OCI-LY1 (cell line): ENCODE data around the gene PTPRE.

Source experiments
- H2AFZ ChIP-seq: fragments of 200-600 bp; sonication (generic), shearing (Covaris generic); 2 replicates; pipeline ENCODE4 v1.6.0; 2014; ENCODE audit warnings: antibody characterized with exemption, mild to moderate bottlenecking, low read length
- H3F3A ChIP-seq: fragments of 200-600 bp; sonication (generic), shearing (Covaris generic); 2 replicates; pipeline ENCODE4 v1.6.0; 2014; ENCODE audit warnings: mild to moderate bottlenecking, antibody characterized with exemption, low read length, moderate library complexity; ENCODE audit not compliant: insufficient read depth
- H3K27ac ChIP-seq: fragments of 200-600 bp; sonication (generic); 2 replicates; pipeline ENCODE4 v1.5.1; 2014; ENCODE audit warnings: low read length, mixed run types, mild to moderate bottlenecking, low read depth; ENCODE audit not compliant: poor library complexity, severe bottlenecking
- H3K27me3 ChIP-seq: fragments of 200-600 bp; sonication (generic); 2 replicates; pipeline ENCODE4 v1.6.0; 2014; ENCODE audit warnings: antibody characterized with exemption, mild to moderate bottlenecking, low read length, moderate library complexity; ENCODE audit not compliant: insufficient read depth
- H3K36me3 ChIP-seq: fragments of 200-600 bp; sonication (generic); 2 replicates; pipeline ENCODE4 v1.6.1; 2014; ENCODE audit warnings: mild to moderate bottlenecking, antibody characterized with exemption, low read length, moderate library complexity, mixed read lengths; ENCODE audit not compliant: insufficient read depth
- H3K4me1 ChIP-seq: fragments of 200-600 bp; sonication (generic); 2 replicates; pipeline ENCODE4 v1.5.1; 2014; ENCODE audit warnings: mild to moderate bottlenecking, low read length, moderate library complexity; ENCODE audit not compliant: insufficient read depth, severe bottlenecking
- H3K4me2 ChIP-seq: fragments of 200-600 bp; sonication (generic), shearing (Covaris generic); 2 replicates; pipeline ENCODE4 v1.6.1; 2014; ENCODE audit warnings: low read length
- H3K4me3 ChIP-seq: fragments of 200-600 bp; sonication (generic); 2 replicates; pipeline ENCODE4 v1.5.1; 2014; ENCODE audit warnings: low read length, low read depth, mild to moderate bottlenecking, mixed read lengths; ENCODE audit not compliant: poor library complexity, severe bottlenecking
- H3K79me2 ChIP-seq: fragments of 200-600 bp; shearing (Covaris generic); 2 replicates; pipeline ENCODE4 v1.6.1; 2016; ENCODE audit warnings: mixed run types, low read length, mixed read lengths; ENCODE audit not compliant: insufficient read depth
- H3K9ac ChIP-seq: fragments of 200-600 bp; sonication (generic), shearing (Covaris generic); 2 replicates; pipeline ENCODE4 v1.6.1; 2014; ENCODE audit warnings: mild to moderate bottlenecking, low read length, mixed read lengths
- H3K9me2 ChIP-seq: fragments of 200-600 bp; sonication (generic), shearing (Covaris generic); 2 replicates; pipeline ENCODE4 v1.6.1; 2014; ENCODE audit warnings: low read depth, mild to moderate bottlenecking, low read length, mixed read lengths
- H3K9me3 ChIP-seq: fragments of 200-600 bp; shearing (Covaris generic); 2 replicates; pipeline ENCODE4 v1.6.1; 2014; ENCODE audit warnings: low read length, mixed read lengths
- H4K20me1 ChIP-seq: fragments of 200-600 bp; sonication (generic), shearing (Covaris generic); 2 replicates; pipeline ENCODE4 v1.6.0; 2016; ENCODE audit warnings: mild to moderate bottlenecking, low read length; ENCODE audit not compliant: insufficient read depth
- EZH2 ChIP-seq: fragments of 200-600 bp; sonication (generic), shearing (Covaris generic); IDR thresholded peaks from 2 replicates; pipeline ENCODE4 v1.8.0; 2017; ENCODE audit warnings: borderline replicate concordance, mixed run types, mild to moderate bottlenecking, antibody characterized with exemption, low read length, moderate library complexity, mixed read lengths
- TF ChIP-seq, protein P1 (sequence below): fragments of 200-600 bp; sonication (generic), shearing (Covaris generic); IDR thresholded peaks from 2 replicates; pipeline ENCODE4 v1.5.1; 2017; ENCODE audit warnings: mild to moderate bottlenecking, antibody characterized with exemption, low read length, moderate library complexity, mixed read lengths

PTPRE gene

DNA sequence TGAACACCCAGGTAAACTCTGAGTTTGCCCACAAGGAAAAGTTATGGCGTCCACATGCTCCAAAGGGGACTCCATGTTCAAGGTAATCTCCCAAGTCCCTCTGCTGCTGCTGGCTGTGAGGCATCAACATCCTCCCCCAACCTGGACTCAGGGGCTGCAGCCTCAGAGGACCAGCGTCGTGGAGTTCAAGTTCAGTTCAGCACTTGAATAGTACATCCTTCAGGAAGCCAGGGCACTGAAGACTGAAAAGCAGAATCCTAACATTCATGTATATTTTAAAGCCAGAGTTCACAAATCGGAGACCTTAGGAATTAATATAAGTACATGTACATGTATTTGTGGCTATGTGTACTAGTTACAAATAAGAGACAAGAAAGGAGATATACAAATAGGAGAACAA, 90.4 kb downstream of the PTPRE start:
- H3K9ac ChIP-seq: no peak overlapping the region
- H2AFZ ChIP-seq: no peak overlapping the region
- no peaks in the 10 kb centered on the region for H3K79me2 ChIP-seq
- H3F3A ChIP-seq: no peaks in the 10 kb centered on the region
- no peak overlapping the region for H3K4me3 ChIP-seq
- no peaks in the 10 kb centered on the region for H3K9me3 ChIP-seq
- H4K20me1 ChIP-seq: no peaks in the 10 kb centered on the region
- H3K9me2 ChIP-seq: no peaks in the 10 kb centered on the region
- H3K27me3 ChIP-seq: no peaks in the 10 kb centered on the region
- H3K36me3 ChIP-seq: no peaks in the 10 kb centered on the region
- no peak overlapping the region for H3K4me2 ChIP-seq
- TF ChIP-seq, protein P1, sequence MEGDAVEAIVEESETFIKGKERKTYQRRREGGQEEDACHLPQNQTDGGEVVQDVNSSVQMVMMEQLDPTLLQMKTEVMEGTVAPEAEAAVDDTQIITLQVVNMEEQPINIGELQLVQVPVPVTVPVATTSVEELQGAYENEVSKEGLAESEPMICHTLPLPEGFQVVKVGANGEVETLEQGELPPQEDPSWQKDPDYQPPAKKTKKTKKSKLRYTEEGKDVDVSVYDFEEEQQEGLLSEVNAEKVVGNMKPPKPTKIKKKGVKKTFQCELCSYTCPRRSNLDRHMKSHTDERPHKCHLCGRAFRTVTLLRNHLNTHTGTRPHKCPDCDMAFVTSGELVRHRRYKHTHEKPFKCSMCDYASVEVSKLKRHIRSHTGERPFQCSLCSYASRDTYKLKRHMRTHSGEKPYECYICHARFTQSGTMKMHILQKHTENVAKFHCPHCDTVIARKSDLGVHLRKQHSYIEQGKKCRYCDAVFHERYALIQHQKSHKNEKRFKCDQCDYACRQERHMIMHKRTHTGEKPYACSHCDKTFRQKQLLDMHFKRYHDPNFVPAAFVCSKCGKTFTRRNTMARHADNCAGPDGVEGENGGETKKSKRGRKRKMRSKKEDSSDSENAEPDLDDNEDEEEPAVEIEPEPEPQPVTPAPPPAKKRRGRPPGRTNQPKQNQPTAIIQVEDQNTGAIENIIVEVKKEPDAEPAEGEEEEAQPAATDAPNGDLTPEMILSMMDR: no peak
- no peak for TF ChIP-seq EZH2
- no peaks in the 10 kb centered on the region for H3K4me1 ChIP-seq
- no peak overlapping the region for H3K27ac ChIP-seq

DNA sequence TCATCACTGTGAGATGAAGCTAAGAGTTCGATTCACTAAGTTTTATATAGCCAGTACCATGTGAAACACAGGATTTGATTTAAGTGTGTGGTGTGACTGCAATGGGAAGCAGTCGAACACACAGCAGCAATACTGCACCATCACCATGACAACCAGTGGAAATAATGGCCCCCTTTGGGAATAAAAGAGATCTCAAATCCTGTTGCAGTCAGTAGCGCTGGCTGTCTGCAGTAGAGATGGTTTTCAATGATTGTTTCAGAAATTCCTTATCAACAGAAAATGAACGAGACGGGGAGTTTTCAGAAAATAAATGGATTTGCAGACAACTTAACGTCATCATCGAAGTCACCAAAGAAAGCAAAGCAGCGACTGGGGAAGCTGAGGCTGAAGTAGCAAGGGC, 91.0 kb downstream of the PTPRE start:
- no peaks in the 10 kb centered on the region for H3K79me2 ChIP-seq
- H2AFZ ChIP-seq: no peak overlapping the region
- H3K4me1 ChIP-seq: no peaks in the 10 kb centered on the region
- no peak overlapping the region for H3K4me2 ChIP-seq
- H3K4me3 ChIP-seq: no peak overlapping the region
- no peak for TF ChIP-seq EZH2
- TF ChIP-seq, protein P1: no peak
- no peaks in the 10 kb centered on the region for H4K20me1 ChIP-seq
- H3K9me3 ChIP-seq: no peaks in the 10 kb centered on the region
- H3K27ac ChIP-seq: no peak overlapping the region
- H3K27me3 ChIP-seq: no peaks in the 10 kb centered on the region
- H3K36me3 ChIP-seq: no peaks in the 10 kb centered on the region
- H3K9me2 ChIP-seq: no peaks in the 10 kb centered on the region
- H3K9ac ChIP-seq: no peak overlapping the region
- H3F3A ChIP-seq: no peaks in the 10 kb centered on the region

DNA sequence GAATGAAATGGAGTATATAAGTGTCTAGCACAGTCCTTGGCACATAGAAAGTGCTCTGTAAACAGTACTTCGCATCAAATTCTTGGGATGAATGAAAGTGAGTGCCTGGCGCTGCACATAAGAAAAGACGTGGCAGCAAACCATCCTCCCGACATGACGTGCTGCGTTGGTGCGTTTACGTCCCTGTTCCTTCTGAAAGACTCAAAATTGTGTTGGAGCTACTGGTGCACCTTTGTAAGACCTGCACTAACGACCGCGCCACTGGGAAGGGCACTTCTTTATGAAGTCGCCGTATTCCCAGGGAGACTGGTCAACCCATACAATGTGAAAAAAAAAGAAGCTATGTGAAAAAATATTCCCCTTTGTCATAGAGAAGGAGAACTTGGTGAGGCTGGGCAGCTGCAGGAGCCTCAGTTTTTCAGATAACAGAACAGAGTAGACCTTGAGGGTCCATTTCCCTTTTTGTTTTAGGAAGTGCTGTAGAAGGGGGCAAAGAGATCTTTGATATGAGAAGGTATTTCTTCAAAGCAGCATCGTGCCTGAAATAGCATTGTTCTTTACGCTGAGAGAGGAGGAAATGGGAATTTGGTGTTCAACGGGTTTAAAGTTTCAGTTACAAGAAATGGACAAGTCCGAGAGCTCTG, 91.7 kb downstream of the PTPRE start:
- Histone ChIP-seq H3K9me2 (no peaks in the 10 kb centered on the region), H3K4me2 (no peak overlapping the region), H3K36me3 (no peaks in the 10 kb centered on the region), H3K79me2 (no peaks in the 10 kb centered on the region), H3K9me3 (no peaks in the 10 kb centered on the region), H4K20me1 (no peaks in the 10 kb centered on the region), H3K27me3 (no peaks in the 10 kb centered on the region), H3K4me3 (no peak overlapping the region), H3F3A (no peaks in the 10 kb centered on the region), H3K27ac (no peak overlapping the region), H3K9ac (no peak overlapping the region), H3K4me1 (no peaks in the 10 kb centered on the region), H2AFZ (no peak overlapping the region)
- TF ChIP-seq, protein P1: no peak
- TF ChIP-seq EZH2: no peak
